ENCODE measurements around the gene SYT12. TPM values are rescaled to one million over a fixed set of nuclear protein-coding genes. Genes with fewer than 3 reads are reported as not detected.
A peak's percentile ranks its signal among the peaks of the same experiment; 100 is the strongest.

SYT12 gene
- total and polyA plus RNA-seq, 9 of the 15 experiments (the other 6 are each of a cell fraction or from before 2014, with no cell fraction given), result 0.03 to 0.11 (median 0.03) TPM; not detected in 4

DNA sequence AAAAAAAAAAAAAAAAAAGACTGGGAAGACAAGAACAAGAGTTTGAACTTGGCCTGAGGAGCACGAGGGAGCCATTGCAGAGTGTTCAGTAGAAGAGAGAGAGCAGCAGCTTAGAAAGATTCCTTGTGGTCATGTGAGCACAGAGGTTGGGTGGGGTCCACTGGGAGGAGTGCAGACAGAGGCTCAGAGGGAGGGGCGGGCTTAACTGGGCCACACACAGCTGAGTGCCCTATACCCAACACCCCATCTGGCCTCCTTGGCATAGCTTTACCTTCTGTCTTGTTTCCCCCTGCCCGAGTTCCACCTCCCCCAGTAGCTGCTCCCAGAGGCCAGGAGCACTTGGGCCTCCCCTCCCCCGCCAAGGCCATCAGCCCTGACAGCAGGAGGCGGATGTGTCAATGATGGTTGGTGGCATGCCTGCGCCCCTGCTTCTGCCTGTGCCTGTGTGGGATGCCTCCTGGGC, 35.7 kb upstream of the SYT12 start (continued):
- TF ChIP-seq RCOR1 (IDR thresholded peaks at IDR 0.05; ENCODE audit: borderline replicate concordance in 1 of 2, low read depth in 2 of 2, low read length in 2 of 2) (peak in 1 of 2 experiments; percentile 34; a peak in 1 of 4 replicates), NR2C1 (IDR thresholded peaks at IDR 0.05) (no peak), NR2C1 (tag; IDR thresholded peaks at IDR 0.05) (no peak), MEIS2 (IDR thresholded peaks at IDR 0.05; ENCODE audit: partially characterized antibody) (peak; percentile 61), PTBP1 (IDR thresholded peaks at IDR 0.05; ENCODE audit: low read depth, low read length) (0 out of 2 replicates have a peak, but pooled peaks have one; percentile 83), SMARCA5 (IDR thresholded peaks at IDR 0.05) (peak; percentile 78; the same call in 1 of the 2 replicates), ADNP (tag; IDR thresholded peaks at IDR 0.05) (0 out of 2 replicates have a peak, but pooled peaks have one; percentile 53), GATA2 (CRISPR knock-in tag; IDR thresholded peaks at IDR 0.05) (no peak)
- TF ChIP-seq, protein P1, sequence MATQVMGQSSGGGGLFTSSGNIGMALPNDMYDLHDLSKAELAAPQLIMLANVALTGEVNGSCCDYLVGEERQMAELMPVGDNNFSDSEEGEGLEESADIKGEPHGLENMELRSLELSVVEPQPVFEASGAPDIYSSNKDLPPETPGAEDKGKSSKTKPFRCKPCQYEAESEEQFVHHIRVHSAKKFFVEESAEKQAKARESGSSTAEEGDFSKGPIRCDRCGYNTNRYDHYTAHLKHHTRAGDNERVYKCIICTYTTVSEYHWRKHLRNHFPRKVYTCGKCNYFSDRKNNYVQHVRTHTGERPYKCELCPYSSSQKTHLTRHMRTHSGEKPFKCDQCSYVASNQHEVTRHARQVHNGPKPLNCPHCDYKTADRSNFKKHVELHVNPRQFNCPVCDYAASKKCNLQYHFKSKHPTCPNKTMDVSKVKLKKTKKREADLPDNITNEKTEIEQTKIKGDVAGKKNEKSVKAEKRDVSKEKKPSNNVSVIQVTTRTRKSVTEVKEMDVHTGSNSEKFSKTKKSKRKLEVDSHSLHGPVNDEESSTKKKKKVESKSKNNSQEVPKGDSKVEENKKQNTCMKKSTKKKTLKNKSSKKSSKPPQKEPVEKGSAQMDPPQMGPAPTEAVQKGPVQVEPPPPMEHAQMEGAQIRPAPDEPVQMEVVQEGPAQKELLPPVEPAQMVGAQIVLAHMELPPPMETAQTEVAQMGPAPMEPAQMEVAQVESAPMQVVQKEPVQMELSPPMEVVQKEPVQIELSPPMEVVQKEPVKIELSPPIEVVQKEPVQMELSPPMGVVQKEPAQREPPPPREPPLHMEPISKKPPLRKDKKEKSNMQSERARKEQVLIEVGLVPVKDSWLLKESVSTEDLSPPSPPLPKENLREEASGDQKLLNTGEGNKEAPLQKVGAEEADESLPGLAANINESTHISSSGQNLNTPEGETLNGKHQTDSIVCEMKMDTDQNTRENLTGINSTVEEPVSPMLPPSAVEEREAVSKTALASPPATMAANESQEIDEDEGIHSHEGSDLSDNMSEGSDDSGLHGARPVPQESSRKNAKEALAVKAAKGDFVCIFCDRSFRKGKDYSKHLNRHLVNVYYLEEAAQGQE (IDR thresholded peaks at IDR 0.05; ENCODE audit: borderline replicate concordance), result no peak
- TF ChIP-seq, protein P1 (CRISPR knock-in tag; IDR thresholded peaks at IDR 0.05; ENCODE audit: low read depth), result no peak
- TF ChIP-seq, protein P2, sequence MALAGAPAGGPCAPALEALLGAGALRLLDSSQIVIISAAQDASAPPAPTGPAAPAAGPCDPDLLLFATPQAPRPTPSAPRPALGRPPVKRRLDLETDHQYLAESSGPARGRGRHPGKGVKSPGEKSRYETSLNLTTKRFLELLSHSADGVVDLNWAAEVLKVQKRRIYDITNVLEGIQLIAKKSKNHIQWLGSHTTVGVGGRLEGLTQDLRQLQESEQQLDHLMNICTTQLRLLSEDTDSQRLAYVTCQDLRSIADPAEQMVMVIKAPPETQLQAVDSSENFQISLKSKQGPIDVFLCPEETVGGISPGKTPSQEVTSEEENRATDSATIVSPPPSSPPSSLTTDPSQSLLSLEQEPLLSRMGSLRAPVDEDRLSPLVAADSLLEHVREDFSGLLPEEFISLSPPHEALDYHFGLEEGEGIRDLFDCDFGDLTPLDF (CRISPR knock-in tag; IDR thresholded peaks at IDR 0.05), result no peak
- TF ChIP-seq, protein P3, sequence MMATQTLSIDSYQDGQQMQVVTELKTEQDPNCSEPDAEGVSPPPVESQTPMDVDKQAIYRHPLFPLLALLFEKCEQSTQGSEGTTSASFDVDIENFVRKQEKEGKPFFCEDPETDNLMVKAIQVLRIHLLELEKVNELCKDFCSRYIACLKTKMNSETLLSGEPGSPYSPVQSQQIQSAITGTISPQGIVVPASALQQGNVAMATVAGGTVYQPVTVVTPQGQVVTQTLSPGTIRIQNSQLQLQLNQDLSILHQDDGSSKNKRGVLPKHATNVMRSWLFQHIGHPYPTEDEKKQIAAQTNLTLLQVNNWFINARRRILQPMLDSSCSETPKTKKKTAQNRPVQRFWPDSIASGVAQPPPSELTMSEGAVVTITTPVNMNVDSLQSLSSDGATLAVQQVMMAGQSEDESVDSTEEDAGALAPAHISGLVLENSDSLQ (IDR thresholded peaks at IDR 0.05), result peak; percentile 43; the same call in 1 of the 2 replicates

All from K562 (cell line).